Adipocyte (in vitro differentiated cells): ENCODE data around the gene MAPKAP1.

ENCODE experiments used
- DNase-seq: peaks from one replicate; pipeline ENCODE4 v3.0.0-alpha.2; 2015; ENCODE audit warnings: low read depth
- H3K27me3 ChIP-seq: replicated peaks from 2 replicates; pipeline ENCODE4 v1.7.0; 2013; ENCODE audit warnings: mild to moderate bottlenecking, low read length, moderate library complexity; ENCODE audit not compliant: control insufficient read depth, insufficient read depth
- H3K36me3 ChIP-seq: 2 replicates; pipeline ENCODE4 v1.7.0; 2013; ENCODE audit warnings: low read length, mild to moderate bottlenecking, moderate library complexity; ENCODE audit not compliant: control insufficient read depth, insufficient read depth, severe bottlenecking
- H3K4me1 ChIP-seq: 2 replicates; pipeline ENCODE4 v1.7.0; 2013; ENCODE audit warnings: mild to moderate bottlenecking, low read length, moderate library complexity; ENCODE audit not compliant: control insufficient read depth, insufficient read depth
- H3K4me3 ChIP-seq: 2 replicates; pipeline ENCODE4 v1.7.0; 2013; ENCODE audit warnings: mild to moderate bottlenecking, low read length, moderate library complexity
- H3K9ac ChIP-seq: 2 replicates; pipeline ENCODE4 v1.7.0; 2013; ENCODE audit warnings: mild to moderate bottlenecking, low read length, moderate library complexity
- H3K9me3 ChIP-seq: 2 replicates; pipeline ENCODE4 v1.7.0; 2013; ENCODE audit warnings: mild to moderate bottlenecking, low read length, moderate library complexity; ENCODE audit not compliant: control insufficient read depth

MAPKAP1 gene

GRCh38 chr9:125421591-125422181 lies 285.3 kb downstream of the MAPKAP1 start:
- Histone ChIP-seq H3K27me3 (no peaks in the 10 kb centered on the region), H3K4me1 (no peaks in the 10 kb centered on the region), H3K36me3 (no peaks in the 10 kb centered on the region), H3K9me3 (no peaks in the 10 kb centered on the region), H3K4me3 (no peak overlapping the region), H3K9ac (no peak overlapping the region)
- DNase-seq, result no peak

- Histone ChIP-seq H3K9ac (no peak overlapping the region), H3K9me3 (no peaks in the 10 kb centered on the region)
- DNase-seq, result no peak
Measured at GRCh38 chr9:125421166-125421565, 285.8 kb downstream of the MAPKAP1 start.

GRCh38 chr9:125418404-125418803 lies 288.6 kb downstream of the MAPKAP1 start:
- no peaks in the 10 kb centered on the region for H3K9me3 ChIP-seq
- no peaks in the 10 kb centered on the region for H3K27me3 ChIP-seq
- DNase-seq, result peak; percentile 64
- no peak overlapping the region for H3K4me3 ChIP-seq
- no peaks in the 10 kb centered on the region for H3K4me1 ChIP-seq
- no peak overlapping the region for H3K9ac ChIP-seq
- no peaks in the 10 kb centered on the region for H3K36me3 ChIP-seq

More at GRCh38 chr9:125421166-125421565, 285.8 kb downstream of the MAPKAP1 start:
- no peaks in the 10 kb centered on the region for H3K27me3 ChIP-seq
- H3K4me1 ChIP-seq, result no peaks in the 10 kb centered on the region
- H3K4me3 ChIP-seq, result no peak overlapping the region
- no peaks in the 10 kb centered on the region for H3K36me3 ChIP-seq

- DNase-seq, result no peak
- H3K9ac ChIP-seq, result no peak overlapping the region
- no peaks in the 10 kb centered on the region for H3K27me3 ChIP-seq
- H3K9me3 ChIP-seq, result no peaks in the 10 kb centered on the region
- H3K4me3 ChIP-seq, result no peak overlapping the region
- H3K4me1 ChIP-seq, result no peaks in the 10 kb centered on the region
- no peaks in the 10 kb centered on the region for H3K36me3 ChIP-seq
Measured at GRCh38 chr9:125416517-125416916, 290.5 kb downstream of the MAPKAP1 start.

- no peaks in the 10 kb centered on the region for H3K27me3 ChIP-seq
- no peak overlapping the region for H3K4me3 ChIP-seq
- DNase-seq, result no peak
- no peaks in the 10 kb centered on the region for H3K9me3 ChIP-seq
- H3K4me1 ChIP-seq, result no peaks in the 10 kb centered on the region
- no peak overlapping the region for H3K9ac ChIP-seq
- H3K36me3 ChIP-seq, result no peaks in the 10 kb centered on the region
Measured at GRCh38 chr9:125415583-125416460, 291.2 kb downstream of the MAPKAP1 start.

GRCh38 chr9:125413579-125413978 lies 293.4 kb downstream of the MAPKAP1 start:
- H3K36me3 ChIP-seq, result no peaks in the 10 kb centered on the region
- H3K4me1 ChIP-seq, result no peaks in the 10 kb centered on the region
- peaks cover 5% of the 10 kb centered on the region for H3K27me3 ChIP-seq
- no peak for DNase-seq
- H3K9ac ChIP-seq, result no peak overlapping the region
- H3K4me3 ChIP-seq, result no peak overlapping the region
- no peaks in the 10 kb centered on the region for H3K9me3 ChIP-seq

GRCh38 chr9:125412166-125412565 lies 294.8 kb downstream of the MAPKAP1 start:
- Histone ChIP-seq H3K27me3 (peaks cover 5% of the 10 kb centered on the region), H3K9me3 (no peaks in the 10 kb centered on the region), H3K9ac (no peak overlapping the region), H3K4me1 (peaks cover 3% of the 10 kb centered on the region), H3K36me3 (no peaks in the 10 kb centered on the region), H3K4me3 (no peak overlapping the region)
- DNase-seq, result no peak

GRCh38 chr9:125411171-125411756 lies 295.7 kb downstream of the MAPKAP1 start:
- no peaks in the 10 kb centered on the region for H3K36me3 ChIP-seq
- H3K4me1 ChIP-seq, result peaks cover 3% of the 10 kb centered on the region
- no peak overlapping the region for H3K4me3 ChIP-seq
- no peak overlapping the region for H3K9ac ChIP-seq
- no peaks in the 10 kb centered on the region for H3K9me3 ChIP-seq
- no peak for DNase-seq
- peaks cover 5% of the 10 kb centered on the region for H3K27me3 ChIP-seq

GRCh38 chr9:125410522-125410894 lies 296.5 kb downstream of the MAPKAP1 start:
- Histone ChIP-seq H3K27me3 (peaks cover 5% of the 10 kb centered on the region), H3K9me3 (no peaks in the 10 kb centered on the region), H3K4me3 (no peak overlapping the region), H3K4me1 (peaks cover 3% of the 10 kb centered on the region), H3K9ac (no peak overlapping the region), H3K36me3 (no peaks in the 10 kb centered on the region)
- DNase-seq, result no peak

GRCh38 chr9:125409637-125410521 lies 297.1 kb downstream of the MAPKAP1 start:
- Histone ChIP-seq H3K9ac (no peak overlapping the region), H3K4me3 (no peak overlapping the region), H3K4me1 (peaks cover 3% of the 10 kb centered on the region), H3K27me3 (peaks cover 5% of the 10 kb centered on the region), H3K9me3 (no peaks in the 10 kb centered on the region), H3K36me3 (no peaks in the 10 kb centered on the region)
- DNase-seq, result peak; percentile 8

- Histone ChIP-seq H3K27me3 (peaks cover 5% of the 10 kb centered on the region), H3K4me3 (no peak overlapping the region), H3K9me3 (no peaks in the 10 kb centered on the region), H3K9ac (no peak overlapping the region), H3K4me1 (peaks cover 3% of the 10 kb centered on the region), H3K36me3 (no peaks in the 10 kb centered on the region)
- no peak for DNase-seq
Measured at GRCh38 chr9:125409217-125409636, 297.8 kb downstream of the MAPKAP1 start.
